GM19324 (cell line): ENCODE results near the gene GRAPL.
"Not testable (repeated sequence)": the region's sequence is repeated elsewhere in the genome, so short reads cannot be mapped to it uniquely, and the experiment has no call there.

Experiments
- ATAC-seq: cut with Tn5 transposase; IDR thresholded peaks from one replicate; pipeline ENCODE4 v1.9.1; 2021; ENCODE audit warnings: mild to moderate bottlenecking, moderate library complexity; ENCODE audit not compliant: unreplicated experiment, low FRiP score

The GRAPL gene

GRCh38 chr17:19127148-19127980 is at the start of gene GRAPL:
Gene GRAPL (plus strand): TSS chr17:19127589. CDS start chr17:19127620, 31 bp downstream.
- not testable (repeated sequence) for ATAC-seq

GRCh38 chr17:19088804-19089685 is 38.3 kb upstream of the GRAPL start:
- not testable (repeated sequence) for ATAC-seq

DNA sequence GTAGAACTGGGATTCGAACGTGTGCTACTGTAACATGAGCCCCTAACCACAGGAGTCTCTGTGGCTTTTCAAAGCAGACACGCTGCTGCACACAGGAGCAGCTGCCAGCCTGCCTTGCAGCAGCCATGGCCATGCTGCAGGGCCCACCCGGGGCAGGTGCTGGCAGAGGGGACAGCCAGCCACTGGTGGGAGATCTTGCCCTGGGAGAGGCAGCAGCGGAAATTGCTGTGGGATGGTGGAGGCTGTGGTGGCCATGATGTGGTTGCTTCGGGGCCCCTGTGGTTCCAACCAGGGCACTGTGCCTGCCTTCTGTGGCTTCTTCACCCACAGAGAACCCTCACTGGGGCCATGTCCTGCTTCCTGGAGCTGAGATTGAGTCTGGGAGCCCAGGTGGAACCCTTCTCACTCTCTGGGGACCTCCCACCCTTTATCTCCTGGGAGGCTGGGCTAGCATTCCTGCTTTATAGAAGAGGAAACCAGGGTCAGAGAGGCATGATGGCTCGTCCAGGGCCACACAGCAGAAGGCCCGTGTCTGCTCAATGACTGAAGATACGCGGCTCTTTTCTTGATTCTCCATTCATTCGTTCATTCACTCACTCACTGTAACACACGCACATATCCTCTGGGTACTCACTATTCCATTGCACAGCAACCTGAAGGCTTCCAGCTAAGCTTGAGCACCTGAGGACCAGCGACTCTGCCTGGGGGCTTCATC is 37.2 kb upstream of the GRAPL start:
- ATAC-seq: not testable (repeated sequence)

DNA sequence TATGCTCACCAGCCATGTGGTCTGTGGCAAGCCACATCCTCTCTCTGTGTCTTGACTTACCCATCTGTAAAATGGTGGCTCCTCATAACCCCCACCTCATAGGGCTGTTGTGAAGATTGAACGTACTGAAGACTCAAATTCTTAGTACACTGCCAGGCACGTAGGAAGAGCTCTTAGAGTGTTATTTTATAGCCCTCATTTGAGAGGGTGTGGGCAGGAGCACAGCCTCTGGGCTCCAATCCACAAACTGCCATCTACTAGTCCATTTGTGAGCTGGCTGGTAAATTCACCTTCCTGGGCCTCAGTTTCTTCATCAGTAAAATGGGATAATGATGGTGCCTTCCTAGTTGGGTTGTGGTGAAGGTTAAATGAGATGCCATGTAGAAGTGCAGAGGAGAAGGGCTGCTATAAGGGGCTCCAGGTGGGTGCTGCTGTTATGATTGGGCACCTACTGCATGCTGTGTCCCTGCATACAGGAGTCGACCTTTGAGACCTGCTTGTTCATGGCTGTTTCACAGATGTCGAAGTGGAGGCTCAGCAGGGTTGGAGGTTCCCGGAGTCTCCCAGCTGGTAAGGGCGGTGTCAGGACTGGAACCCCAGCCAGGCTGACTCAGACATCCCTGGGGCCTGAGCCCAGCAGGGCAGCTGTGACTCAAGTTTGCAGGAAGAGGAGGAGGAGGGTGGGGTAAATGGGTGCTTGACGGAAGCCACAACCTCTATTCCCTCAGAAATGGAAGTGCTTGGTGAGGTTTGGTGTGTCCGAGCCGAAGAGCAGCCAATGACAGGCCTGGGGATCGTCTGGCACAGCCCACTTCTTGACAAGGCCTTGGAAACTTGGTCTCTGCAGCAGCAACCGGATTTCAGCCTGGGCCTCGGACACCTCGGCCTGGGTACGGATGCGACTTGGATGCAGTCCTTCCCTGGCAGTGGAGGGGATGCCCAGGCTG is 34.4 kb upstream of the GRAPL start:
- ATAC-seq: not testable (repeated sequence)

GRCh38 chr17:19093684-19094438 is 33.5 kb upstream of the GRAPL start:
- not testable (repeated sequence) for ATAC-seq

DNA sequence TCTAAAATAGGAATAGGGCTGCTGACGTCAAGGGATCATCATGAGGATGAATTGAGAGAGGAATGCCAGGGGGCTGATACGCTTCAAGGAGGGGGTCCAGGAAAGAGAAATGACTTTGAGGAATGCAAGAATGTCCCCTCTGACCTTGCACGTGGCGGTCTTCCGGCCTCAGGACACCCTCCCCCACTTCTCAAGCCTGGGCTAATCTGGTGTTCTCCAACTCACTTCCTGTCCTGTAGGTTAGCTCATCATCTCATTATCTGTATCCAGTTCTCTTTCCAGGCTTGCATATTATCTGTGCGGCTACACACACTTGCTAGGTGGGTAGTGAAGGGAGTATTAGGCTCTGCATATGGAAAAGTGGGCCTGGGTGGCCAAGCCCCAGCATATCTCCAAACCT is 18.9 kb upstream of the GRAPL start:
- ATAC-seq: not testable (repeated sequence)

- ATAC-seq: peak; percentile 25
Observed at GRCh38 chr17:19110189-19111097, 16.9 kb upstream of the GRAPL start.

- ATAC-seq: peak; percentile 93
Observed at GRCh38 chr17:19111111-19111711, 16.2 kb upstream of the GRAPL start.

DNA sequence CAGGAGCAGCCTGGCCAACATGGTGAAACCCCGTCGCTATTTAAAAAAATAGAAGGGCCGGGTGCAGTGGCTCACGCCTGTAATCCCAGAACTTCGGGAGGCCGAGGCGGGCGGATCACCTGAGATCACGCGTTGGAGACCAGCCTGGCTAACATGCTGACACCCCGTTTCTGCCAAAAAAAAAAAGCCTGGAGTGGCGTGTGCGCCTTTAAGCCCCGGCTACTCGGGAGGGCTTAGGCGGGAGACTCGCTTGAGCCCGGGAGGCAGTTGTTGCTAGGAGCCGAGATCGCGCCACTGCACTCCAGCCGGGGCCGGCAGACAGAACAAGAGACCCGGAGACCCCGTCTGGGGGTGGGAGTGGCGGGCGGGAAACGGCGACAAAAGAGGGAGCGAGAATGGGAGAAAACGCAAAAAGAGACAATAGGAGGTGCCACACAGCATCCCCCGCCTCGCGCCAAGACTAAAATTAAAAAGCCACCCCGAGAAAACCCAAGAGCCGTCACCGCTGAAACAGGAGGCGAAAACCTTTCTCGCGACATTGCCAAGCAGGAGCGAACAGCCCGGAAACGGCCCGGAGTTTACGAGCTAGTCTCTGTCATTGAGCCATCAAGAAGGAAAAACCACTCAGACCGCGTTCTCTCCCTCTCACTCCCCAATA is 15.5 kb upstream of the GRAPL start:
- not testable (repeated sequence) for ATAC-seq

- ATAC-seq: not testable (repeated sequence)
Observed at GRCh38 chr17:19112459-19112826, 14.9 kb upstream of the GRAPL start.

DNA sequence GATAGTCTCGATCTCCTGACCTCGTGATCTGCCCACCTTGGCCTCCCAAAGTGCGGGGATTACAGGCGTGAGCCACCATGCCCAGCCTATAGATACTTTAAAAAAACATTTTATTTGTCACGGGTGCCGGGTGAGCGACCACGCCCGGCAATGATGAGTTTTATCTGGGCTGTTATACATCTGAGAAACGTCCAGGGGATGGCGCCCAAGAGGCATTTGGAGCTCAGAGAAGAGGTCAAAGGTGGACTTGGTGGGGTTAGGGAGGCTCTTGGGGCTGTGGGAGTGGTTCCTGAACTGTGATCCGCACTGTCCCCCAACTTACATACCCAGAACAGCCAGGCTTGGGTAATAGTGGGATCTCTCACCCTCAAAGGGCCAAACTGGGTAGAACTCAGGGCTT is 8.7 kb upstream of the GRAPL start:
- ATAC-seq: not testable (repeated sequence)

DNA sequence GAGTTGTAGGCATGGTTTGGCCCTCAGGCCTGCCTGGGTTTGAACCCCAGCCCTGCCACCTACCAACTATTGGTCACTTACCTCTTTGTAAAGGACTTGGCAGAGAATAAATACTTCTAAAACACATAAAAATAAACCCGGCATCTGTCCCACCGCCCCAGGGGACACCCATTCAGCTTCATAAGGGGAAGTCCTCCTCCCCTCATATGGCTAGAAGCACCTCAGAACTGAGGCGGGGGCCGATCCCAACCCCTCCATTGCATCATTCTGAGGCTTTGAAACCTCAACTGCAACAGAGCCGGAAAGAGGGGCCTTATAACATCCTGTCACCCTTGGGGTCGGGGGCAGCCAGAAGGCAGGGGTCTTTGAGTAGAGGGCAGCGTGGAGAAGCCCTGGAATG is 2.1 kb upstream of the GRAPL start:
- not testable (repeated sequence) for ATAC-seq

DNA sequence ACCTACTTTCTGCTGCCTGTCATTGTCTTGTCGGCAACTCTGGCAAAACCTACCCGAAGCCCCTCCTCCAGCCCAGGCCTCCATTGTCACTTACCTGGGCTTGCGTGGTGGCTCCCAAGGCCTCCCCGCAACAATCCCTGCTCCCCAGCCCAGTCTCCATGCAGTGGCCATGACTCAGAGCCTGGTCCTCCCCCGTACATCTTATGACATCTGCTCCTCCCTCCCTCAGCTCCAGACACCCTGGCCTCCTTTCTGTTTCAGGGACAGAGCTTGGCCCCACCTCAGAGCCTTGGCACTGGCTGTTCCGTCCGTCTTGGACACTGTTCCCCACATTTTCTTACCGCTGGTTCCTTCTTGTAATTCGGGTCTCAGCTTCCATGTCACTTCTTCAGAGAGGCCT is 2.1 kb downstream of the GRAPL start:
- ATAC-seq: not testable (repeated sequence)

GRCh38 chr17:19131108-19131507 is 3.7 kb downstream of the GRAPL start:
- ATAC-seq: not testable (repeated sequence)

DNA sequence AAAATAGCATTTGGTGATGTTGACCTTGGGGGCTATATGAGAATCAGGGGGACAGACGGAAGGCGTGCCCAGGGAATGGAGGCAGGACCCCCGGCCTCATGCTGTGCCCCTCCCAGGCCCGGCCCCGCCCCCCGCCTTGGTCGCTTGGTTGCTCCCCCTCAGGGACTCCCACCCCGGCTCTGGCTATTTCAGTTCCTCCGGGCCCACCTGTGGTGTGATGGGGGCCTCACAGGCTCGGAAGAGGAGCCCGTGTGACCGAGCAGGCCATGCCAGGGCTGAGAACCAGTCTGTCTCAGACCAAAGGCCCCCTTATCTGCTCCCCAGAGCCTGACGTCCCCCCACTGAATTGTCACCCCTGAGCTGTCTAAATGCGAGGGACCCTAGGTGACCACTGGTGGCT is 4.4 kb downstream of the GRAPL start:
- not testable (repeated sequence) for ATAC-seq

- ATAC-seq: not testable (repeated sequence)
Observed at GRCh38 chr17:19133793-19134192, 6.4 kb downstream of the GRAPL start.

- not testable (repeated sequence) for ATAC-seq
Observed at GRCh38 chr17:19135391-19135790, 8.0 kb downstream of the GRAPL start.
